Ovary (tissue), 3 donors: ENCODE data around the gene PTRH2.

Experiments
- CTCF ChIP-seq, 3 donors: fragments of 450-650 bp in 2 of 3; fragments of 200-600 bp in 1 of 3; IDR thresholded peaks; one replicate each; pipeline versions ENCODE4 v1.5.1 to v1.8.0; 2016 to 2022; ENCODE audit warnings: antibody characterized with exemption in 3 of 3, mild to moderate bottlenecking in 1 of 3
- POLR2A ChIP-seq: fragments of 450-650 bp; IDR thresholded peaks from one replicate; pipeline ENCODE4 v1.6.1; 2017; ENCODE audit warnings: antibody characterized with exemption, mild to moderate bottlenecking, moderate library complexity
- donor health status: DM: no; HTN: no; CAD: no.

DNA sequence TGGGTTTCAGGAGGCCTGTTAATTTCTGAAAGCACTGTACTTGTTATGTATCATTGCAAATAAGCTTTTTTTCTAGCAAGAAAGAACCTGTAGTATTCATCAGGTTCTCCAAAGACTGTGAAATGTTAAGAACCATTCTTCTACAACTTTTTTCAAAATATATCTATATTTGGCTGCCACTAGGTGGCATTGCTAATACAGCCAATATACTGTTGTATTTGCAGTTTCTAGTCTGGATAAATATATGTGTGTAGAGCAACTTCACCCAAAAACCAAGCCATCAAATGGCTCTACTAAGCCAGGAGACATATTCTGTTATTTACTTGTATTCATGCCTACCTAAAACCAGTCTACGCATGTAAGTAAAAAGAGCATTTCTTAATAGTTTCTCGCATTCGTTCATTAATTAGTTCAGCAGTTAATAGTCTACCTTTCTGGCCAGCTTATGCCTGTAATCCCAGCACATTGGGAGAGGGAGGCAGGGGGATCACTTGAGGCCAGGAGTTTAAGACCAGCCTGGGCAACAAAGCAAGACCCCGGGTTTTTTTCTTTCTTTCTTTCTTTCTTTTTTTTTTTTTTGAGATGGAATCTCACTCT, 39.7 kb upstream of the PTRH2 start:
- TF ChIP-seq CTCF (IDR thresholded peaks at IDR 0.05) (peak in 2 of 3 donors; percentile 61 to 64), POLR2A (no peak)
